Effector memory CD4-positive, alpha-beta T cell (primary cell): ENCODE measurements around the gene PLAGL1.
"Not testable (repeated sequence)": the region's sequence is repeated elsewhere in the genome, so short reads cannot be mapped to it uniquely, and the experiment has no call there.

Experiments
- DNase-seq, 3 donors: peaks; one replicate each; pipeline ENCODE4 v3.0.0-alpha.2; 2020
- H3K27ac ChIP-seq: 2 replicates; pipeline ENCODE4 v1.7.0; 2013; ENCODE audit warnings: mild to moderate bottlenecking, low read length, moderate library complexity; ENCODE audit not compliant: insufficient read depth, poor library complexity, severe bottlenecking
- H3K27me3 ChIP-seq: replicated peaks from 2 replicates; pipeline ENCODE4 v1.7.0; 2013; ENCODE audit warnings: mild to moderate bottlenecking, low read length; ENCODE audit not compliant: insufficient read depth, control insufficient read depth, poor library complexity, severe bottlenecking
- H3K36me3 ChIP-seq: 2 replicates; pipeline ENCODE4 v1.7.0; 2013; ENCODE audit warnings: mild to moderate bottlenecking, low read length, moderate library complexity; ENCODE audit not compliant: control insufficient read depth, insufficient read depth
- H3K4me1 ChIP-seq: 2 replicates; pipeline ENCODE4 v1.7.0; 2013; ENCODE audit warnings: low read length, mild to moderate bottlenecking; ENCODE audit not compliant: control insufficient read depth, insufficient read depth, poor library complexity, severe bottlenecking
- H3K4me3 ChIP-seq: 2 replicates; pipeline ENCODE4 v1.7.0; 2013; ENCODE audit warnings: low read length, low read depth, mild to moderate bottlenecking; ENCODE audit not compliant: insufficient read depth, poor library complexity, severe bottlenecking
- H3K9me3 ChIP-seq: 2 replicates; pipeline ENCODE4 v1.7.0; 2013; ENCODE audit warnings: mild to moderate bottlenecking, low read length, moderate library complexity; ENCODE audit not compliant: control insufficient read depth
- total RNA-seq, 3 donors: gene quantifications; one replicate each; lab custom pipeline; 2026; lab: John Stamatoyannopoulos, UW

The PLAGL1 gene
- total RNA-seq, result 0.96 to 1.5 (median 1.4) reads per million in 3 donors

GRCh38 chr6:144008120-144008811, at the start of gene PLAGL1:
PLAGL1 (minus strand) TSS chr6:144008259; CDS start chr6:143948136, 60,123 bp downstream.
- Histone ChIP-seq H3K4me1 (no peaks in the 10 kb centered on the region), H3K36me3 (no peaks in the 10 kb centered on the region), H3K27me3 (peaks cover 4% of the 10 kb centered on the region), H3K9me3 (no peaks in the 10 kb centered on the region), H3K4me3 (peak within 1 kb of the TSS; percentile 52), H3K27ac (no peak within 1 kb of the TSS)
- no peak for DNase-seq

GRCh38 chr6:144055121-144055931, 47.3 kb upstream of the PLAGL1 start:
- Histone ChIP-seq H3K9me3 (no peaks in the 10 kb centered on the region), H3K36me3 (no peaks in the 10 kb centered on the region), H3K4me1 (peaks cover 7% of the 10 kb centered on the region), H3K27ac (peak overlapping the region; percentile 22), H3K4me3 (peak overlapping the region; percentile 30), H3K27me3 (no peaks in the 10 kb centered on the region)
- DNase-seq, result peak in 2 of 3 donors; percentile 18 to 20

GRCh38 chr6:144053601-144054000, 45.5 kb upstream of the PLAGL1 start:
- no peak overlapping the region for H3K4me3 ChIP-seq
- DNase-seq, result no peak
- no peak overlapping the region for H3K27ac ChIP-seq
- peaks cover 7% of the 10 kb centered on the region for H3K4me1 ChIP-seq
- no peaks in the 10 kb centered on the region for H3K27me3 ChIP-seq
- no peaks in the 10 kb centered on the region for H3K36me3 ChIP-seq
- H3K9me3 ChIP-seq, result no peaks in the 10 kb centered on the region

GRCh38 chr6:144052488-144052887, 44.4 kb upstream of the PLAGL1 start:
- DNase-seq, result no peak
- H3K27me3 ChIP-seq, result no peaks in the 10 kb centered on the region
- no peak overlapping the region for H3K4me3 ChIP-seq
- no peaks in the 10 kb centered on the region for H3K9me3 ChIP-seq
- H3K27ac ChIP-seq, result no peak overlapping the region
- H3K36me3 ChIP-seq, result no peaks in the 10 kb centered on the region
- peaks cover 7% of the 10 kb centered on the region for H3K4me1 ChIP-seq

- Histone ChIP-seq H3K4me1 (no peaks in the 10 kb centered on the region), H3K4me3 (no peak overlapping the region), H3K27me3 (no peaks in the 10 kb centered on the region), H3K27ac (no peak overlapping the region), H3K9me3 (no peaks in the 10 kb centered on the region), H3K36me3 (no peaks in the 10 kb centered on the region)
- no peak for DNase-seq
These were observed 41.3 kb upstream of the PLAGL1 start for GRCh38 chr6:144049386-144049785.

- Histone ChIP-seq H3K4me1 (no peaks in the 10 kb centered on the region), H3K9me3 (no peaks in the 10 kb centered on the region), H3K4me3 (no peak overlapping the region), H3K27me3 (no peaks in the 10 kb centered on the region), H3K27ac (no peak overlapping the region), H3K36me3 (no peaks in the 10 kb centered on the region)
- DNase-seq, result no peak
These were observed 39.6 kb upstream of the PLAGL1 start for GRCh38 chr6:144047688-144048087.

- not testable (repeated sequence) for H3K9me3 ChIP-seq, H3K36me3 ChIP-seq
These were observed 38.6 kb upstream of the PLAGL1 start for GRCh38 chr6:144046672-144047071.

GRCh38 chr6:144044989-144045388, 36.9 kb upstream of the PLAGL1 start:
- H3K36me3 ChIP-seq, H3K4me3 ChIP-seq, DNase-seq, H3K4me1 ChIP-seq, H3K9me3 ChIP-seq, H3K27me3 ChIP-seq, H3K27ac ChIP-seq: not testable (repeated sequence)

More at GRCh38 chr6:144046672-144047071, 38.6 kb upstream of the PLAGL1 start:
- H3K4me1 ChIP-seq, H3K27ac ChIP-seq, H3K4me3 ChIP-seq, DNase-seq, H3K27me3 ChIP-seq: not testable (repeated sequence)

GRCh38 chr6:144036835-144037195, 28.8 kb upstream of the PLAGL1 start:
- Histone ChIP-seq H3K27ac (no peak overlapping the region), H3K27me3 (no peaks in the 10 kb centered on the region), H3K4me1 (no peaks in the 10 kb centered on the region), H3K4me3 (no peak overlapping the region), H3K9me3 (no peaks in the 10 kb centered on the region), H3K36me3 (no peaks in the 10 kb centered on the region)
- DNase-seq, result no peak
